H9 (cell line): Measurements from ENCODE around the gene CTNNA1. TPM values are rescaled to one million over a fixed set of nuclear protein-coding genes. Genes with fewer than 3 reads are reported as not detected.

Experiments used
- DNase-seq: peaks from one replicate; pipeline ENCODE4 v3.0.0-alpha.2; 2017
- H2AFZ ChIP-seq: one replicate; pipeline ENCODE4 v1.6.1; 2013; ENCODE audit warnings: mild to moderate bottlenecking, low read length, control low read depth, moderate library complexity
- H2AK5ac ChIP-seq: 2 replicates; pipeline ENCODE4 v1.6.1; 2013; ENCODE audit warnings: low read length, control low read depth, mixed read lengths; ENCODE audit not compliant: insufficient read length
- H2BK120ac ChIP-seq: one replicate; pipeline ENCODE4 v1.6.1; 2013; ENCODE audit warnings: low read depth, mild to moderate bottlenecking, low read length, control low read depth, inconsistent platforms; ENCODE audit not compliant: poor library complexity, severe bottlenecking
- H2BK12ac ChIP-seq: 2 replicates; pipeline ENCODE4 v1.6.1; 2013; ENCODE audit warnings: low read length, control low read depth, mixed read lengths, low read depth; ENCODE audit not compliant: insufficient read length
- H2BK15ac ChIP-seq: 2 replicates; pipeline ENCODE4 v1.6.1; 2013; ENCODE audit warnings: low read depth, low read length, control low read depth
- H2BK20ac ChIP-seq: one replicate; pipeline ENCODE4 v1.6.1; 2013; ENCODE audit warnings: low read depth, mild to moderate bottlenecking, low read length, control low read depth, inconsistent platforms; ENCODE audit not compliant: poor library complexity, severe bottlenecking
- H2BK5ac ChIP-seq: 2 replicates; pipeline ENCODE4 v1.6.1; 2013; ENCODE audit warnings: low read length, control low read depth, mixed read lengths; ENCODE audit not compliant: insufficient read length
- H3K14ac ChIP-seq: 2 replicates; pipeline ENCODE4 v1.6.1; 2013; ENCODE audit warnings: low read length, control low read depth; ENCODE audit not compliant: insufficient read depth
- H3K18ac ChIP-seq: 2 replicates; pipeline ENCODE4 v1.6.1; 2013; ENCODE audit warnings: low read depth, mild to moderate bottlenecking, mixed read lengths, low read length, control low read depth; ENCODE audit not compliant: insufficient read length
- H3K23ac ChIP-seq: 2 replicates; pipeline ENCODE4 v1.6.1; 2013; ENCODE audit warnings: low read length, control low read depth, mixed read lengths, low read depth; ENCODE audit not compliant: insufficient read length
- H3K23me2 ChIP-seq: 2 replicates; pipeline ENCODE4 v1.6.1; 2013; ENCODE audit warnings: low read depth, mild to moderate bottlenecking, mixed read lengths, low read length, control low read depth; ENCODE audit not compliant: insufficient read length, poor library complexity, severe bottlenecking
- H3K27ac ChIP-seq: 2 replicates; pipeline ENCODE4 v1.5.1; 2013; ENCODE audit warnings: low read length, control low read depth, mixed read lengths, low read depth; ENCODE audit not compliant: insufficient read length
- H3K27me3 ChIP-seq: 2 replicates; pipeline ENCODE4 v1.6.1; 2013; ENCODE audit warnings: low read length, control low read depth, inconsistent platforms; ENCODE audit not compliant: insufficient read depth
- H3K4ac ChIP-seq: 2 replicates; pipeline ENCODE4 v1.6.1; 2013; ENCODE audit warnings: low read depth, mild to moderate bottlenecking, control low read depth, inconsistent platforms, low read length, moderate library complexity
- H3K4me1 ChIP-seq: 2 replicates; pipeline ENCODE4 v1.6.1; 2013; ENCODE audit warnings: low read length, control low read depth, inconsistent platforms; ENCODE audit not compliant: insufficient read depth
- H3K4me2 ChIP-seq: 2 replicates; pipeline ENCODE4 v1.6.1; 2013; ENCODE audit warnings: low read length, control low read depth, mixed read lengths; ENCODE audit not compliant: insufficient read length, insufficient read depth
- H3K56ac ChIP-seq: 2 replicates; pipeline ENCODE4 v1.6.1; 2013; ENCODE audit warnings: low read depth, mild to moderate bottlenecking, mixed read lengths, low read length, control low read depth; ENCODE audit not compliant: insufficient read length
- H3K79me1 ChIP-seq: 2 replicates; pipeline ENCODE4 v1.6.1; 2013; ENCODE audit warnings: low read depth, mild to moderate bottlenecking, moderate library complexity, low read length, control low read depth, inconsistent platforms; ENCODE audit not compliant: insufficient read depth, poor library complexity, severe bottlenecking
- H3K79me2 ChIP-seq: 2 replicates; pipeline ENCODE4 v1.6.1; 2013; ENCODE audit warnings: low read length, control low read depth, inconsistent platforms; ENCODE audit not compliant: insufficient read depth
- H3K9ac ChIP-seq: 2 replicates; pipeline ENCODE4 v1.6.1; 2013; ENCODE audit warnings: low read length, control low read depth, mixed read lengths; ENCODE audit not compliant: insufficient read length; ENCODE audit errors: extremely low read depth
- H3K9me3 ChIP-seq: one replicate; pipeline ENCODE4 v1.6.1; 2013; ENCODE audit warnings: low read depth, low read length, inconsistent platforms; ENCODE audit not compliant: control insufficient read depth
- H3T11ph ChIP-seq: one replicate; pipeline ENCODE4 v1.6.1; 2013; ENCODE audit warnings: mild to moderate bottlenecking, low read length, control low read depth, inconsistent platforms
- H4K20me1 ChIP-seq: one replicate; pipeline ENCODE4 v1.6.1; 2013; ENCODE audit not compliant: control insufficient read depth, insufficient read length, insufficient read depth
- H4K5ac ChIP-seq: 2 replicates; pipeline ENCODE4 v1.6.1; 2013; ENCODE audit warnings: low read depth, mild to moderate bottlenecking, mixed read lengths, low read length, control low read depth; ENCODE audit not compliant: insufficient read length
- H4K8ac ChIP-seq: replicated peaks from 2 replicates; pipeline ENCODE4 v1.6.1; 2013; ENCODE audit warnings: low read length, control low read depth, mixed read lengths, low read depth; ENCODE audit not compliant: insufficient read length
- H4K91ac ChIP-seq: 2 replicates; pipeline ENCODE4 v1.6.1; 2013; ENCODE audit warnings: low read depth, mild to moderate bottlenecking, moderate library complexity, mixed read lengths, low read length, control low read depth; ENCODE audit not compliant: insufficient read length
- H3K27ac Mint-ChIP-seq, 3 experiments: 2 replicates in 2 of 3; 3 replicates in 1 of 3; pipeline ENCODE4 v1.8.0; 2020 to 2021; ENCODE audit warnings: mixed read lengths in 3 of 3, mild to moderate bottlenecking in 1 of 3, moderate library complexity in 1 of 3
- H3K27me3 Mint-ChIP-seq: 2 replicates; pipeline ENCODE4 v1.8.0; 2021; ENCODE audit warnings: low read depth, mild to moderate bottlenecking, moderate library complexity, mixed read lengths
- H3K36me3 Mint-ChIP-seq, 3 experiments: 2 replicates in 2 of 3; 3 replicates in 1 of 3; pipeline ENCODE4 v1.8.0; 2020 to 2021; ENCODE audit warnings: low read depth in 3 of 3, mixed read lengths in 3 of 3; ENCODE audit not compliant: insufficient read depth in 1 of 3
- H3K4me1 Mint-ChIP-seq, 2 experiments: 2 replicates each; pipeline ENCODE4 v1.8.0; 2020; ENCODE audit warnings: mixed read lengths in 2 of 2
- H3K4me3 Mint-ChIP-seq, 2 experiments: 2 replicates in 1 of 2; 3 replicates in 1 of 2; pipeline ENCODE4 v1.8.0; 2020 to 2021; ENCODE audit warnings: mild to moderate bottlenecking in 2 of 2, mixed read lengths in 2 of 2, moderate library complexity in 1 of 2
- H3K9me3 Mint-ChIP-seq, 2 experiments: 2 replicates in 1 of 2; 3 replicates in 1 of 2; pipeline ENCODE4 v1.8.0; 2020; ENCODE audit warnings: mild to moderate bottlenecking in 2 of 2, mixed read lengths in 2 of 2, moderate library complexity in 1 of 2
- total RNA-seq: library from RNA; stranded (reverse); gene quantifications from 2 replicates; pipeline ENCODE4 v1.2.1, GENCODE V29; 2021
- TF ChIP-seq, protein P1 (sequence below): fragments of 200-600 bp; sonication (generic); conservative IDR thresholded peaks from 3 replicates; pipeline ENCODE4 v1.8.0; 2021; ENCODE audit warnings: antibody characterized with exemption, mild to moderate bottlenecking

The CTNNA1 gene
- total RNA-seq, 1 experiment from 2014 or later = 354 TPM

DNA sequence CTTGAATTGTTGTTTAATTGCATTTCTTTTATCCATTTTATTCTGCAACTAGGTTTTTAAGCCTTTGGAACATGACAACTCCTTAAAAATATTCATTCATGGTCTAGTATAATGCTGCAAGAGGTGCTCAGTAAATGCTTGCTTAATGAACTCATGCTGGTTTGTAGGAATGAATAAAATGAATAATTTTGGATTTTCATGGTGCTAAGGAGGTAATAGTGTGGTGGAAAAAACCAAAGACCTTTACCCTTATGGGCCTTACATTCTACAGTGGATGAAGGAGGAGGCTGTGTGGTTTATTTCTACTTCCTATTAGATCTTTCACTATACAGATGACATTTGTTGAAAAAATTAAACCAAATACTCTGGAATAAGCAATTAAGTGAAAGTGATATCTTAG is 78.5 kb downstream of the CTNNA1 start:
- Histone ChIP-seq H2BK5ac (no peak overlapping the region), H2BK20ac (no peak overlapping the region), H3K27me3 (no peaks in the 10 kb centered on the region), H3K23ac (no peak overlapping the region), H4K8ac (no peak overlapping the region), H3K79me2 (peaks cover 2% of the 10 kb centered on the region; the same call in 1 of the 2 replicates), H3K27ac (no peak overlapping the region), H3K9ac (no peak overlapping the region), H3K23me2 (no peaks in the 10 kb centered on the region), H3K79me1 (peaks cover 3% of the 10 kb centered on the region), H3K4me1 (peaks cover 8% of the 10 kb centered on the region; the same call in 1 of the 2 replicates), H2BK12ac (no peak overlapping the region), H3T11ph (no peak overlapping the region), H2AFZ (no peak overlapping the region), H2AK5ac (no peak overlapping the region), H4K91ac (no peak overlapping the region), H3K4ac (no peak overlapping the region), H4K5ac (no peak overlapping the region), H2BK120ac (no peak overlapping the region), H4K20me1 (no peaks in the 10 kb centered on the region), H3K56ac (no peak overlapping the region), H3K9me3 (no peaks in the 10 kb centered on the region), H3K4me2 (no peak overlapping the region), H2BK15ac (no peak overlapping the region), H3K18ac (no peak overlapping the region), H3K14ac (no peak overlapping the region)
- TF ChIP-seq, protein P1, sequence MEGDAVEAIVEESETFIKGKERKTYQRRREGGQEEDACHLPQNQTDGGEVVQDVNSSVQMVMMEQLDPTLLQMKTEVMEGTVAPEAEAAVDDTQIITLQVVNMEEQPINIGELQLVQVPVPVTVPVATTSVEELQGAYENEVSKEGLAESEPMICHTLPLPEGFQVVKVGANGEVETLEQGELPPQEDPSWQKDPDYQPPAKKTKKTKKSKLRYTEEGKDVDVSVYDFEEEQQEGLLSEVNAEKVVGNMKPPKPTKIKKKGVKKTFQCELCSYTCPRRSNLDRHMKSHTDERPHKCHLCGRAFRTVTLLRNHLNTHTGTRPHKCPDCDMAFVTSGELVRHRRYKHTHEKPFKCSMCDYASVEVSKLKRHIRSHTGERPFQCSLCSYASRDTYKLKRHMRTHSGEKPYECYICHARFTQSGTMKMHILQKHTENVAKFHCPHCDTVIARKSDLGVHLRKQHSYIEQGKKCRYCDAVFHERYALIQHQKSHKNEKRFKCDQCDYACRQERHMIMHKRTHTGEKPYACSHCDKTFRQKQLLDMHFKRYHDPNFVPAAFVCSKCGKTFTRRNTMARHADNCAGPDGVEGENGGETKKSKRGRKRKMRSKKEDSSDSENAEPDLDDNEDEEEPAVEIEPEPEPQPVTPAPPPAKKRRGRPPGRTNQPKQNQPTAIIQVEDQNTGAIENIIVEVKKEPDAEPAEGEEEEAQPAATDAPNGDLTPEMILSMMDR = no peak
- H3K9me3 Mint-ChIP-seq = peaks cover 0 to 7% of the 10 kb centered on the region in 2 experiments; a peak in 2 of 5 replicates
- no peak for DNase-seq
- no peak overlapping the region for H3K4me3 Mint-ChIP-seq
- no peaks in the 10 kb centered on the region for H3K27me3 Mint-ChIP-seq
- peaks cover 67 to 72% of the 10 kb centered on the region in 2 experiments for H3K4me1 Mint-ChIP-seq
- peaks cover 33 to 41% (median 36%) of the 10 kb centered on the region in 3 experiments for H3K36me3 Mint-ChIP-seq
- H3K27ac Mint-ChIP-seq = peak overlapping the region; percentile 36 to 94 (median 66); a peak in 5 of 7 replicates
